NCI-H1694 treated with DMSO at 0.1 percent for 48 hours (cell line): ENCODE data around the gene GNA12.

ENCODE experiments used
- DNase-seq: peaks from one replicate; lab custom pipeline; 2025; lab: John Stamatoyannopoulos, UW

GNA12 gene

GRCh38 chr7:2834748-2835441 is 9.2 kb downstream of the GNA12 start:
- no peak for DNase-seq

- DNase-seq, result no peak
These were observed 10.8 kb downstream of the GNA12 start for GRCh38 chr7:2833083-2833910.

GRCh38 chr7:2832461-2832860 is 11.6 kb downstream of the GNA12 start:
- DNase-seq, result no peak

- DNase-seq, result no peak
These were observed 13.3 kb downstream of the GNA12 start for GRCh38 chr7:2830609-2831376.

GRCh38 chr7:2829040-2829439 is 15.1 kb downstream of the GNA12 start:
- no peak for DNase-seq

GRCh38 chr7:2826771-2827170 is 17.3 kb downstream of the GNA12 start:
- DNase-seq, result no peak

- DNase-seq, result no peak
These were observed 18.4 kb downstream of the GNA12 start for GRCh38 chr7:2825559-2826227.

- DNase-seq, result no peak
These were observed 19.2 kb downstream of the GNA12 start for GRCh38 chr7:2824678-2825461.

GRCh38 chr7:2824026-2824677 is 20.0 kb downstream of the GNA12 start:
- DNase-seq, result no peak

- no peak for DNase-seq
These were observed 21.0 kb downstream of the GNA12 start for GRCh38 chr7:2823130-2823529.

- DNase-seq, result no peak
These were observed 22.1 kb downstream of the GNA12 start for GRCh38 chr7:2821842-2822507.

GRCh38 chr7:2821161-2821841 is 22.8 kb downstream of the GNA12 start:
- DNase-seq, result no peak

GRCh38 chr7:2820508-2820934 is 23.6 kb downstream of the GNA12 start:
- DNase-seq, result no peak

- DNase-seq, result no peak
These were observed 24.1 kb downstream of the GNA12 start for GRCh38 chr7:2819954-2820397.

- no peak for DNase-seq
These were observed 24.8 kb downstream of the GNA12 start for GRCh38 chr7:2819161-2819953.

GRCh38 chr7:2818653-2819052 is 25.5 kb downstream of the GNA12 start:
- no peak for DNase-seq

GRCh38 chr7:2818121-2818520 is 26.0 kb downstream of the GNA12 start:
- DNase-seq, result no peak

GRCh38 chr7:2817456-2817855 is 26.7 kb downstream of the GNA12 start:
- DNase-seq, result no peak

GRCh38 chr7:2815875-2816245 is 28.2 kb downstream of the GNA12 start:
- DNase-seq, result no peak
